Stimulated activated CD4-positive, alpha-beta T cell treated with anti-CD3 and anti-CD28 coated beads, TNF-alpha, amount 100 ng/mL, for 1 hour (primary cell): Measurements from ENCODE around the gene CRYBB3.

ENCODE experiments used
- DNase-seq, 3 donors: peaks; one replicate each; pipeline ENCODE4 v3.0.0-alpha.2; 2020; ENCODE audit warnings: low read depth in 3 of 3, low spot score in 1 of 3

Gene CRYBB3

DNA sequence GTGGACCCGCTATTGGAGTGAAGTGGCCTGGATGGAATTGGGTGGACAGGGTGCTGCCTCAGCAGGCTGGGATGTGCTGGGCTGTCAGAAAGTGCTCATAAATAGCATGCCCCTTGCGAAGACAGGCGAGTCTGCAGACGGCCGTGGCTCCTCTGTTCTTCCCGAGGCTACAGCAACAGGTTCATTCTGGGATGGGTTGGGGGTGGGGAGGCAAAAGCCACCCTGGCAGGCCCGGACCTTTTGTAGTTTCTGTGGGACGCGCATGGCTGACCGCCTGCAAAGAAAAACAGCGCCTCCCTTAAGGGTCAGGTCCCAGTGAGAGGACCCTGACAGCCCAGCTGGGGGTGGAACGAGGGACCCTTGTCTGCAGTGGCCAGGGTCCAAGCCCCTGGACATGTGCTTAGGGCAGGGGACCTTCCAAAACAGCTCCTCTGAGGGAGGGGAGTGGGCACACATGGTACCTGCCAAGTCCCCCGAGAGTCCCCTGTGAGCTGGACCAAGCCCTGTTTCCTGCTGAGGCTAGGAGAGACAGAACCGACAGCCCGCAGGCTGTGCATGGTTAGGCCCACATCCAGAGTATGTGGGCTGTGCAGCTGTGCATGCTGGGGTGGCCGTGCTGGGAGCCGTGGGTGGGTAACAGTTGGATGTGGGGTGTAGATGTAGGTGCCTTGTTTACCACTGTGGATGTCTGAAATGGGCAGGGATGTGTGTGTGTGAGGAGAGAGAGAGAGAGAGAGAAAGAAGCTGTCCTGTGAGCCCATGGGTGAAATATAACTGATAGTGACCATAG is at the start of gene CRYBB3:
TSS of gene CRYBB3 (plus strand) at position 128 of the 790 bp plus-strand sequence. CDS start 1,539 bp downstream, outside the sequence.
- no peak for DNase-seq

DNA sequence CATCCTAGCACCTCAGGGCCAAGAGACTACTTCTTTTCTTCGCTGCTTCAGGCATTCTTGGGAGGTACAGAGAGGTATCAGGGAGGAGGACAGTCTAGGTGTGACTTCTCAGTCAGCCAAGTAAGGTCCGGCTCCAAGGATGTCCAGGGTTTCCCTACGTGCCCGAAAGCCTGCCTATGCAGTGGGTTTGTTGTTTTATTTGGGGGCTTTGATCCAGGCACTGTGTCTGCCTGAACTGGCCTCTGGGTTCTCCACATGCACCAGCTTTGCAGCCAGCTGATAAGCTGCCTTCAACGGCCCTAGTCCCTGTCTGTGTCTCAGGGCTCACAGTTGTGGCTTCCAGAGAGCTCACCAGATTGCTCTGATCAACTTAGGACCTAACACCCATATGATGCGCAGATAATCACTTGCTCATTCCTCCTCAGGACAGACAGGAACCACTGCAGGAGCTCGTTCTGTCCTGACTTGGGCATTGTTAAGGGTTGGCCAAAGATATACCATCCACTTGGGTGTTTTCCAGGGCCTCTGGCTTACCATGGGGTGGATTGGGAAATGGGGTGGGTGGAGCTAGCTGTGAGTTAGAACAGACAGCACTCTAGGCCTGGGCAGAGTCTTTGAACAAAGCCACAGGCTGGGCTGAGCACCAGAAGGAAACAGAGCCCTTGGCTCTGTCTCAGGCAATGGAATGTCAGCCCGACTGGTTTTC is 45.5 kb upstream of the CRYBB3 start:
- DNase-seq: no peak

DNA sequence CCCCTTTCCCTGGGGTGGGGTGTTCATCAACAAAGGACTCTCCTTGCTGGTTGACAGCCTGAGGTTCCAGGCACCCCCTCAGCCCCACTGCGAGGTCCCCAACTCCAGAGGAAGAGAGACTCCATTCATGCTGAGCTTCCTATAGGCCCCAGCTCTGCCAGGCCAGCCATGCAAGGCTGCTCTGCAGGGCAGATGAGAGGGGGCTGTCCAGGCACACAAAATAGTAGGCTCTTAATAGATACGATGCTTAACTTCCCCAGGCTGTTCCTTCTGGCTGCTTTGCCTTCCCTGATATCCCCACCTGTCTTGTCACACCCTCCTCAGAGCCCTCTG is 45.0 kb upstream of the CRYBB3 start:
- DNase-seq: no peak

DNA sequence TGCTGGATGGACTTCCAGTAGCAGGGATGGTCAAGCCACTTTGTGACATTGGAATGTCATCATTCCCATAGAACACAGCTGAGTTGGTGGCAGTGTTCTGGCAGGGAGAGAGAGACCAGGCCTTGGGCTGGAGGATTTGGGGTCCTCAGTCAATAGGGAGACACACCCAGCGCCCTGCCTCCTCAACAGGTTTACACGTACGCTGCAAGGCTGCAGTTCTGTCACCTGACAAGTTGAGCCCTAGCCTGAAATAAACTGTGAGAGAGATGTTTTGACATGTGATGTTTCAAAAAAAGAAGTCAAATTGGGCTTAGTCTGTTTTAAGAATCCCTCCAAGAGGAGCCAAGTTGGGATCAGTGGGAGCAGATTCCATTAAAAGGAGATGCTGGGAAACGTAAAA is 42.9 kb upstream of the CRYBB3 start:
- DNase-seq: no peak

DNA sequence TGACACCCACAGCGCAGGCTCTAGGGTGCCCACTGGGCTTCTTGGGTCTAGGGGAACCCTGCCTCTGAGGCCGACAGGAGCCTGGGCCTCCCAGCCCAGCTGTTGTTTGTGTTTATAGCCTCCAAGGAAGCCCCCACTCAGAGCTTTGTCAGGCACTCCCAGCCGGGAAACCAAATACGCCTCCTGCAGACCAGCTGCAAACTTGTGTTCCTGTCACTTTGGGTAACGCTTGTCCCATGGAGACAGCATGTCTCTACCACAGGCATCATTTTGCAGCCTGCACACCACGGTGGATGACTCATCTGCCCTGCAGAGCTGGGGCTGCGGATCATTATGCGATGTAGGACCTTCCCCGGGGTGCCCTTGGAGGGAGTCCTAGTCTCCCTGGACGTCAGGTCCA is 40.6 kb upstream of the CRYBB3 start:
- no peak for DNase-seq

DNA sequence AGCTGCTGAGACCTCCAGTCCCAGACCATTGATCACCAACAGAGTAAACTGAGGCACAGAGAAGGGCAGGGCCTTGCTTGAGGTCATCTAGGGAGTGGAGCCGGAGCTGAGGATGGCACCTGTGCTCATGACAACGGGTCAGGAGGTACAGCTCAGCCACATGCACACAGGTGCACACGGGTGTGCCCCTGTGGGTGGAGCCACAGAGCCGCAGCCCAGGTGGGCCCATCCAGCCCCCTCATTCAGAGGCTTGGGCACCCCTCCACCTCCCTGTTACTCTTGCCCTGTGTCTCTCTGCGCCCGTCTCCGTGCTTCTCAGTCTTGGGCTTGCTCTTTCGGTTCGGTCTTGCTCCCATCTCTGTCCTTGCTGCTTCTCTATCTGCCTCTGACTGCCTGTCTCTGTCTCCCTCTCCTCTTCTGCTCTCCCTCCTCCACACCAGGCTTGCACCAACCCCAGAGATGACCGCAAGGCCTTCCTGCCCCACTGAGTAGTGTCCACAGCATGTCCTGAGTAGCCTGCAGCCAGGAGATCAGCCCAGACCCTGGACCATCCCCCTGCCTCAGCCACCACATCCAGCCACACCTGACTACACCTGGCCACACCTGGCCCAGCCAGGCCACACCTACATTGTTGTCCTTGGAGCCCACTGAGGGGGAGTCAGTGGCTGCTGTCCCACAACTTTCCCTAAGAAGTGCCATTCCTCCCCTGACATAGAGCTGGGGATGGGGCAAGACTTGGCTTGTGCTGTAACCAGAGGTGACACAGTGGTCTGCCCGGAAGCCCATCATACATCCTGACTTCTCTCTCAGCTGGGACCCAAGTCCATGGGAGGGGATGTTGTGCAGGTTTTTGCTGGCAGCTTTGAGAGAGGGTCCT is 39.3 kb upstream of the CRYBB3 start:
- no peak for DNase-seq

DNA sequence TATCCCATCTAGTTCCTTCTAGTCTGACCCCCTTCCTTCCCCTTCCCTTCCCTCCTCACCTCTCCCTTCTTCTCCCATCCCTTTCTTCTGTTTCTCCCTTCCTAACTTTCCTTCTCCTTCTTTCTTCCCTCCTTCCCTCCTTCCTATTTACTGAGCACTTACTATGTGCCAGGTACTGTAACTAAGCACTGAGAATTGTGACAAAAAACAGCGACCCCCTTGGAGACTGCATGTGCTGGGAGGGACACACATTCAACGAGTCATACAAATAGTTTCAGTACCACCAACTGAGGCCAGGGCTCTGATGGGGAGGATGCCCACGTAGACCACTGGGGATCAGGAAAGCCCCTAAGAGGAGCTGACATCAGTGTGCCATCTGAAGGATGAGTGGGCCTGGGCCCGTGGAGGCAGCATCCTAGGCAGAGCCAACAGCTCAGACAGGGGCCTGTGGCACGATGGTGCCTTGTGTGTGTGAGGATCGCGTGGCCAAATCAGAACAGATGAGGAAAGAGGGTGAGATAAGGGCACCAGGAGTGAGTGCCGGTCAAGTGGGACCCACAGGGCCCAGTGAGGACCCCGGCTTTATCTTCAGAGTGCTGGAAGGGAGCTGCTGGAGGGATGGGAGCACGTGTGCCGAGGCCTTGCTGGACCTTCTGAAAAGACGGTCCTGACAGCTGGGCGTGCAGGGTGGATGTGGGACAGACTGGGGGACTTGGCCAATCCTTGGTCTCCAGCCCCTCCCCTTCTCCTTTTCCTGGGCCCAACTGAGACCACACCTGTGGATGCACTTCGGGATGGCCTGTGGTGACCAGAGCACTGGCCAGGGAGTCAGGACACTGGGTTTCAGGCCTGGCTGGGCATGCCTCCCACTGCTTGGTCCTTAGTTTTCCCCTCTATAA is 38.4 kb upstream of the CRYBB3 start:
- DNase-seq: no peak

DNA sequence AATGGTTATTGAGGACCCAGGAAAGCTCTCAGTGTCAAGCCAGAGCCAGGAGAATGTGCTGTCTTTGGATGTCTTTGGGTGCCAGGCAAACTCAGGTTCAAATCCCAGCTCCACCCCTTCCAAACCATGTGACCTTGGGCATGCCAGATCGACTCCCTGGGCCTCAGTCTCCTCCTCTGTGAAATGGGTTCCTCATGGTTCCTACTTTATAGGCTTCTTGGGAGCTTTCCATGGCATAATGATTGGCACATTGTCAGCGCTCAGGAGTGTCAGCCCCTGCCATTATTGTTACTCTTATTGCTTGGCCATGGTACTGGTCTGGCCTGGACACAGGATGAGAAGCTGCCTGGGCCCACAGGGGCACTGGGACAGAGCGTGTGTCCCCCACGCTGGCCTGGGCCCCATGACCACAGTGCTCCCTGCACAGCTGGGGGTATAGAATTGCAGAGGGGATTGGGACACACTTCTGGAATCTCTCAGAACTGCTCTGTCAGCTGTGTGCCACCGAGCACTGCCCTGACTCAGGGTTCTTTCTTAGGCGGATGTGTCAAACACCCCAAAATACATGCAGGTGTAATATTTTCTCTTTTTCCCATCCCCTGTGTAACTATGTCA is 37.6 kb upstream of the CRYBB3 start:
- DNase-seq: no peak

DNA sequence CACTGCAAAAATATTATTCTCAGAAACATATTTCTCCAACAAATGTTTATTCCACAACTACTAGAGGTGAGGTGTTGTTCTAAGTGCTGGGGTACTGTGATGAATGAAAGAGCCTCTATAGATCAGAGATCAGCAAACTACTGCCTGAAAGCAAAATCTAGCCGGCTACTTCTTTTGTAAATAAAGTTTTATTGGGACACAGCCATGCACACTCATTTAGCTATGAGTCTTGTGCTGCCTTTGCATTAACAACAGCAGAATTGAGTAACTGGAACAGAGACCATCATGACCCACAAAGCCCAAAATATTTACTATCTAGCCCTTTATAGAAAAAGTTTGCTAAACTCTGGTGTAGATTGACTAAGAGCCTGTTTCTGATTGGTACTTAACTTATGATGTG is 37.1 kb upstream of the CRYBB3 start:
- no peak for DNase-seq

DNA sequence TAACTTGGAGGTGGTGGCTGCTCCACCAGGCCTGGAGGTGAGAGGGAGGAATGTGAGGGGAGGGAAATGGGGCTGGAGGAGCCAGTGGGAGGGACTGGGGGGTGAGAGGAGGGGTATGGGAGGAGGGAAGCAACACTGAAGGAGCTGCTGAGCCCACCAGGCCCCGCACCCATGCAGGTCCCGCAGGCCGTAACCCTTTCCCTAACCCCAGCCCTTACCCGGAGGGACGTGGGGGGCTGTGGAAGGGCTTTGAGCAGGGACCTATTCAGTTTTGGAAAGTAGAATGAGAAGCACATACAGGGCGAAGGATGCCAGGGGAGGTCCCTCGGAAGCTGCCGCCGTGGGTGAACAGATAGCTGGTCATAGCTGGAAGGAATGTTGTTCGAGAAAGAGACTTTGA is 33.9 kb upstream of the CRYBB3 start:
- DNase-seq: no peak

DNA sequence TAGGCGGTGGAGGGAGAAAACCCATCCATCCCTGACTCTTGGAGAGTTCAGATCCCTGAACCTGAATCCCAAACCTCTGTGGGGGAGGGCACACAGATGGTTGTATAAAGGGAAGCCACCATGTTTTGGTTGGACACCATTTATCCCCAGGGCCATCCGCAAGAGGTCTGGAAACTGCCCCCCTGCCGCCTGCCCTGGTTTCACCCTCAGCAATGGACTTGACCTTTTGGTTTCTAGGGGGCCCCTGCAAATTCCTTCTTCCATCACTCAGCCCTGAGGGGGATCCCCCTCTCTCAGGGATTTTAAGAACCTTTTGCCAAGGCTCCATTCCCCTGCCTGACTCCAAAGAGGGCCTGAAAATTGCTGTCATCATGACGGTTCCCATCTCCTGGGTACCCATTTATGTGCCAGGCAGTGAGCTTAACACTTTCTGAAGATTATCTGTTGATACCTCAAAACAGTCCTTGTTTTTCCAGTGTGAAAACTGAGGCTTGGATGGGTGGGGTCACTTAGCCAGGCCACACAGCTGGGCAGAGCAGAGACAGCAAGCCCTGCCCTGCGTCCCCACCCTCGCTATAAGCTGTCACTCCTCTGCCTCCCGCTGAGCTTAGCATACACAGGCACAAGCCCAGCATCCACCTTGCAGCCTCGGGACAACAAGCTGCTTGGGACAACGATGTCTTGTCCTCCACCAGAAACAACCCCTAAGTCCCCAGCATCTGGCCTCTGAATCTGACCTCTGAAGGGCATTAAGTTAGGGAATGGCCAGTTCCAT is 33.2 kb upstream of the CRYBB3 start:
- DNase-seq: no peak

DNA sequence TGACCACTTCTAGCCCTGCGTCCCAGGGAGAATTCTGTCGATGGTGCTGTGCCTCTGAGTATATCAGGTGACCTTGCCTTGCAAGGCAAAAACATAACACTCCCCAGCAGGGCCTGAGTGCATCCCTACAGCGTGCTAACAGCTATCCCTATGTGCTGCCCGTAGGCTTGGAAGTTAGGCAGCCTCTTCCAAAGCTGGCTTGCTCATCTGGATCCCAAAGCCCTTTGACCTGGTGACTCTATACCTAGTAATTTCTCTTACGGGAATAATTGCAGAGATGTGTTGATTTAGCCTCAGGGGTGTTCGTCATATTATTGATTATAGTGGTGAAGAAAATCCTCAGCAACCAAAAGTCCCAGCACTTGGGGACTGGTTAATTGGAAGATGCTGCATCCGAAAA is 32.6 kb upstream of the CRYBB3 start:
- DNase-seq: no peak

DNA sequence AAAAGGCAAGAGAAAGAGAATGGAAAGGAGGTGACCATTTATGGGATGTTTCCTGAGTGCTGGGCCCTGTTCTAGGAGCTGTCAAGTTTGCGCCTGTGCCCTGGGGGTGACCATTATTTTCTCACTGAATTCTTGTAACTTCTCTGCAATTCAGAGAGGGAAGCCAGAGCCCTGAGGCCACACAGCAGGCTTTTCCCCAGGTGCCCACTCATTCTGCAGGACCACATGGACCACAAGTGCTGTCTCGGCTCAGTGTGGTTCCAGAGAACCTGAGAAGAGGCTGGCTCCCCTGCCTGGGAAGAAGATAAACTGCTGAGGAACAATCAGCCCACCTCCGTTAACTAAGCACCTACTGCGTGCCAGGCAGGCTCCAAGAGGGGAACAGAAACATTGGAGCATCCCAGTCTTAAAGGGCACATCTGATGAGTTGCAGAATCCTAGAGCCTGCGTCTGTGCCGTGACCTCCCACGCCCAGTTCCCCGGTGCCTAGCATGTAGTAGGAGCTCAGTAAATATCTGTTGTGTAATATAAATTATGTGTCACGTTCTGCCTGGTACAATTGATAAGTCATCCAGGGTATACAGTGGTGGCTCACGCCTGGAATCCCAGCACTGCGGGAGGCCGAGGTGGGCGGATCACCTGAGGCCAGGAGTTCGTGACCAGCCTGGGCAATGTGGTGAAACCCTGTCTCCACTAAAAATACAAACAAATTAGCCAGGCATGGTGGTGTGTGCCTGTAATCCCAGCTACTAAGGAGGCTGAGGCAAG is 31.6 kb upstream of the CRYBB3 start:
- no peak for DNase-seq

DNA sequence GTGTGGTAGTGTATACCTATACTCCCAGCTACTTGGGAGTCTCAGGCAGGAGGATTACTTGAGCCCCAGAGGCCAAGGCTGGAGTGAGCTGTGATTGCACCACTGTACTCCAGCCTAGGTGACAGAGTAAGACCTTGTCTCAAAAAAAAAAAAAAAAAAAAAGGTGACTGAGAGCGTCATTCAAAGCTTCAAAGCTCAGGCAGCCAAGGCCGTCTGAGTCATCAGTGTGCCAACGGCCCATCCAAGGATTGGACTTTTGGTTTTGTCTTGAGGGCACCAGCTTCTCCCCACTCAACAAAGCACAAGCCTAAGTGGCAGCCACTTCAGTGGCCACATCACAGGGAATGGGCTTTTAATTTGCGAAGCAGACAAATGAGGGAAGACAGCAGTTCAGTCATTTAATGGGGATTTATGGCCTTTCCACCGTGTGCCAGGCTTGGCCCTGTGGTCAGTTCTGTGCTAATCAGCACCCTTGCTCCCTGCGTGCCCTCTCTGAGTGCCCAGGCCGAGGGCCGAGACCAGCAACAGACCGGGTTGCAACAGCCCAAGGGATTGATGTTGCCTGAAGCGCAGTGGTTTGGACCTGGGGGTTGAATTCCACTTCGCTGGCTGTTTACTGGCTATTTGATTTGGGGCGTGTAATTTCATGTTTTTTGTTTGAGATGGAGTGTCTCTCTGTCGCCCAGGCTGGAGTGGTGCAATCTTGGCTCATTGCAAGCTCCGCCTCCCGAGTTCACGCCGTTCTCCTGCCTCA is 30.2 kb upstream of the CRYBB3 start:
- no peak for DNase-seq

DNA sequence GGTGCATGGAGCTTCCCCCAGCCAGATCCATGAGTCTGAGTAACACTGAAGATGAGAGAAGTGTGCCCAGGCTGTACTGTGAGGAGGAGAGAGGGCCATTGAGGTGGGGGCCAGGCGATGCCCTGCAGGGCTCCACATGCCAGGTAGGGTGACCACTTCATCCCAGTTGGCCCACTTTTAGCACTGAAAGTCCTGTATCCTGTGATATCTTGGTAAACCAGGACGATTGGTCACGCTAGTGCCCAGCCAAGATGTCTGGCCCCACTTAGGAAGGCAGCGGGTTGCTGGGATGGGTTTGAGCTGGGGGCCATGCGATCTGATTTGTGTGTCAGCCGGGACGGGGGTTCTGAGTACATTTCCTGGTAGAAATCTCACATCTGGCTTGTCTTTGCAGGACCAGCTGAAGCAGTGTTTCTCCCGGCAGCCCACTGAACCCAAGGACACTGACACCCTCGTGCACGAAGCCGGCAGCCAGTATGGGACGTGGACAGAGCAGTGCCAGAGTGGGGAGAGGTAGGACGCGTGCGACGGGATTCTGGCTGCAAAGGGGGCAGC is 29.2 kb upstream of the CRYBB3 start:
- DNase-seq: no peak

DNA sequence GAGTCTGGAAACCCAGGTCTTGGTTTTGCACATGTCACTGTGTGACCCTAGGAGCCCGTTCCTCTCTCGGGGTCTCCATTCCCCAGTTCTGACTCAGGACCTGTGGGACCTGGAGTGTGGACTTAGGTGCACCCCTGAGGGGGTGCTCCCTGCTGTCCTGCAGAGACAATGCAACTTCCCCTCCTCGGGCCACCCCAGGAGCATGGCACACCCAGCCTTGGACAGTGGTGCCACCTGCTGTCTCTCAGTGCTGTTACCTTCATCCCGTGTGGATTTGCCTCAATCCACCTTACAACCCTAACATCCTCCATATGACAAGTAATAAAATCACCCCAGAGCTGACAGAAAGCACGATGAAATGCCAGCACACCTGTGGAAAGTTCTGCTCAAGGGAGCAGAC is 27.5 kb upstream of the CRYBB3 start:
- DNase-seq: no peak

DNA sequence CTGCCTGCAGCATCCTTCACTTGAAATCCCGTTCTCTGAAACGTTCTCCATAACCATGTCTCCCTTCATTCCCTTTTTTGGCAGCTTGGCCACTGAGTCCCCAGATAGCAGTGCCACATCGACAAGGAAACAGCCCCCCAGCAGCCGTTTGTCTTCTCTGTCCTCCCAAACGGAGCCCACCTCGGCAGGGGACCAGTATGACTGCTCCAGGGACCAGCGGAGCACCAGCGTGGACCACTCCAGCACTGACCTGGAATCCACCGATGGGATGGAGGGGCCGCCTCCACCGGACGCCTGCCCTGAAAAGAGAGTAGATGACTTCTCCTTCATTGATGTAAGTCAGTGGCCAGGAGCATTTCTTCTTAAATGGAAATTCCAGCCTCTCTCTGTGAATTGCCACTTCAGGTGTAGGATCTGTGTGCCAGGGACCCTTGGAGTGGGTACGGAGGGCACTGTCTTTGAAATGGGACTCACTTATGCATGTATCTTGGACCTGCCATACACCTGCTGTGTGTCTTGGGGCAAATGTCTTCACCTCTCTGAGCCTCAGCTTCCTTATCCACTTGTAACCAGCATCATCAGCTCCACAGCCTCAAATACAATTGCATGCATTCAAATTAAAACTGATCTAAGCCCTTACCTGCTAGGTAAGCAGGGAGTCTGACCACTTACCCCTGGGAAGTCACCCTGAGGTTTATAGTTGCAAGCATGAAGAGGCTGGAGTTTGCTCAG is 25.3 kb upstream of the CRYBB3 start:
- DNase-seq: no peak
